ENCODE measurements around the gene NLK. TPM values are rescaled to one million over a fixed set of nuclear protein-coding genes. Genes with fewer than 3 reads are reported as not detected.
A peak's percentile ranks its signal among the peaks of the same experiment; 100 is the strongest.

Gene NLK
- total and polyA plus RNA-seq, 10 of the 15 experiments (the other 5 are each of a cell fraction or from before 2014, with no cell fraction given) = 5.0 to 22.9 (median 15.0) TPM

DNA sequence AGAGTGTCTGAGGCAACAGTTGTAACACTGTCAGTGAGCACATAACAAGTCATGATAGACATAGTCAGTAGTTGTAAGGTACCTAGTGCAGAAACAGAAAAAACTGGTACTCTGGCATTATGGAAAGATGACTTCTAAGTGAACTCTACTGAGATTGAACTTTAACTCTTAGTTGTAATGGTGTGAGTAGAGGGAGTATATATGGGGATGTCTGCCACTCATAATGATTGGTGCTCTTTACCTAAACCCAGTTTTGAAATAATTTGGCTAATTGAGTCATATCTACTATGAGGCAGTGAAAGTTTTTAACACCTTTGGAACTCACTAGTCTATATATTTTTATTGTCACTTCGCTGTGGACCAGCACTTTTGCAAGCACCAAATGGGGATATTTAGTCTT is 6.6 kb downstream of the NLK start:
- Histone ChIP-seq H3K4me2 (ENCODE audit: control insufficient read depth, insufficient read depth) (no peak overlapping the region), H3K4me1 (ENCODE audit: control insufficient read depth, insufficient read depth, low read length) (peaks cover 29% of the 10 kb centered on the region), H3K36me3 (ENCODE audit: control insufficient read depth in 2 of 2, insufficient read depth in 2 of 2, low read length in 1 of 2) (no peaks in the 10 kb centered on the region), H3K4me3 (no peak overlapping the region), H3K9ac (ENCODE audit: control insufficient read depth, insufficient read depth, low read length) (no peak overlapping the region), H3K9me3 (replicated peaks; ENCODE audit: control insufficient read depth, insufficient read depth, low read length) (no peaks in the 10 kb centered on the region), H3K27ac (ENCODE audit: control insufficient read depth, insufficient read depth) (no peak overlapping the region), H3K79me2 (ENCODE audit: control insufficient read depth, insufficient read depth, low read length) (peaks cover 56% of the 10 kb centered on the region), H2AFZ (ENCODE audit: control insufficient read depth, low read depth, low read length) (no peak overlapping the region), H4K20me1 (ENCODE audit: control insufficient read depth, insufficient read depth) (no peaks in the 10 kb centered on the region), H3K27me3 (replicated peaks in 1 of 2; ENCODE audit: control insufficient read depth in 2 of 2, insufficient read depth in 2 of 2, low read length in 1 of 2) (no peaks in the 10 kb centered on the region)
- CTCF ChIA-PET = interaction anchor here (0.5 to 1.4 kb wide), 4 partner anchors 24 to 203 kb away, joined by 3 to 4 read pairs (median 3); no protein-coding TSS in a partner anchor
- RAD21 ChIA-PET (ENCODE audit: unreplicated experiment) = no interaction called here
- ATAC-seq (no peak; the same call in 1 of the 3 replicates), FAIRE-seq (no peak), DNase-seq (ENCODE audit: low read depth, low spot score) (no peak)
- no TSS peak for BruUV-seq (replicated peaks)
- intact Hi-C loops (cut with micrococcal nuclease; ENCODE audit: unreplicated experiment) = loop anchor here (5.0 kb wide), 1 partner anchor 68 kb away; no protein-coding TSS in a partner anchor
- 100% methylated on average over 1 of the region's 1 CpG for WGBS (ENCODE audit: insufficient coverage, insufficient replicate concordance, low lambda C conversion rate, missing lambda C conversion rate)
- POLR2A ChIA-PET = interaction anchor here (1.5 kb wide), 1 partner anchor 9 kb away, joined by 6 read pairs; no protein-coding TSS in a partner anchor
- SMC1A ChIA-PET (ENCODE audit: uncharacterized antibody, unreplicated experiment) = interaction anchor here (1.1 to 10.0 kb wide), 5 partner anchors 10 to 57 kb away, joined by 3 to 72 read pairs (median 4); no protein-coding TSS in a partner anchor
- in situ Hi-C loops (cut with MboI) = loop anchor here (10.0 kb wide), 1 partner anchor 504 kb away; no protein-coding TSS in a partner anchor
- TF ChIP-seq USF1 (IDR thresholded peaks at IDR 0.05; ENCODE audit: borderline replicate concordance, extremely low read length, insufficient read depth, low read depth, low read length) (no peak), PKNOX1 (IDR thresholded peaks at IDR 0.05) (peak; percentile 47)

All from GM12878 (cell line).